ENCODE data around the gene CNBD2.
"Not testable (repeated sequence)": the region's sequence is repeated elsewhere in the genome, so short reads cannot be mapped to it uniquely, and the experiment has no call there.

The CNBD2 gene

DNA sequence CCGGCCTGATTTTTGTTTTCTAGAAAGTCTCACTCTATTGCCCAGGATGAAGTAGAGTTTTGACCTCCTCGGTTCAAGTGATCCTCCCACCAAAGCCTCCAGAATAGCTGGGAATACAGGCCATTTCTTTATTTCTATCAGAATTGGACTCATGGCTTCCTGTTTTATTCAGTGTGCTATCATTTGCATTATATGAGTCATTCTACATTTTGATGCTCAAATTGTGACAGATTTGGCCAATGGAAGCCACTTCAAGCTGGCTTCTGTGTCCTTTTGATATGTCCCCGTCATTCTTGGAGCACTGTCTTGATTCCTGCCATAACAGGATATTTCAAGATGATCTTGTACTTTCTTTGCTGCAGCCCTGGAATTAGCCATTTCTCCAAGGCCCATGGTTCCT lies 75.1 kb downstream of the CNBD2 start:
- no peak overlapping the region for H2BK120ac ChIP-seq (ENCODE audit: low read depth, low read length)
- no CpG with 5 or more reads among the region's 3 CpGs for WGBS (ENCODE audit: extremely low coverage, insufficient coverage, low lambda C conversion rate)

GRCh38 chr20:36043892-36044515 lies 75.6 kb downstream of the CNBD2 start:
- no peak overlapping the region for H3K27ac ChIP-seq (ENCODE audit: low read depth, low read length)
- peaks cover 18% of the 10 kb centered on the region for H3K79me2 ChIP-seq (ENCODE audit: control insufficient read depth, insufficient read depth, low read length)
- H3K36me3 ChIP-seq (ENCODE audit: control insufficient read depth, insufficient read depth, low read length) = no peaks in the 10 kb centered on the region
- no peak overlapping the region for H3K9ac ChIP-seq (ENCODE audit: low read length)
- no peak overlapping the region for H3K4me2 ChIP-seq (ENCODE audit: low read length)
- DNase-seq = no peak
- H3K79me1 ChIP-seq (ENCODE audit: low read length) = peaks cover 12% of the 10 kb centered on the region
- no peak overlapping the region for H4K5ac ChIP-seq (ENCODE audit: low read length)
- H2BK15ac ChIP-seq (replicated peaks; ENCODE audit: low read depth) = no peak overlapping the region
- no peak overlapping the region for H4K8ac ChIP-seq (ENCODE audit: low read depth, low read length)
- no peaks in the 10 kb centered on the region for H3K27me3 ChIP-seq (ENCODE audit: insufficient read depth, low read length, poor library complexity)
- no peak overlapping the region for H2AK5ac ChIP-seq (ENCODE audit: low read length)
- no peak overlapping the region for H3K4ac ChIP-seq (ENCODE audit: low read depth, low read length)
- no peaks in the 10 kb centered on the region for H3K4me1 ChIP-seq (ENCODE audit: control insufficient read depth, low read depth, low read length)
- WGBS (ENCODE audit: extremely low coverage, insufficient coverage, low lambda C conversion rate) = no CpG with 5 or more reads among the region's 10 CpGs
- no peak overlapping the region for H2BK5ac ChIP-seq (ENCODE audit: low read length)
- H3K4me3 ChIP-seq (ENCODE audit: low read length) = no peak overlapping the region
- H2BK120ac ChIP-seq (ENCODE audit: low read depth, low read length) = no peak overlapping the region
- H3K56ac ChIP-seq (ENCODE audit: low read length) = no peak overlapping the region
- H3K23ac ChIP-seq (ENCODE audit: low read length) = no peak overlapping the region
- H3K18ac ChIP-seq (ENCODE audit: low read length) = no peak overlapping the region

More for the DNA sequence above, 75.1 kb downstream of the CNBD2 start:
- Histone ChIP-seq H3K27me3 (ENCODE audit: insufficient read depth, low read length, poor library complexity) (no peaks in the 10 kb centered on the region), H3K4me2 (ENCODE audit: low read length) (no peak overlapping the region), H3K36me3 (ENCODE audit: control insufficient read depth, insufficient read depth, low read length) (no peaks in the 10 kb centered on the region), H3K4me1 (ENCODE audit: control insufficient read depth, low read depth, low read length) (no peaks in the 10 kb centered on the region), H3K9ac (ENCODE audit: low read length) (no peak overlapping the region), H4K8ac (ENCODE audit: low read depth, low read length) (no peak overlapping the region), H3K4me3 (ENCODE audit: low read length) (no peak overlapping the region), H3K4ac (ENCODE audit: low read depth, low read length) (no peak overlapping the region), H2AK5ac (ENCODE audit: low read length) (no peak overlapping the region), H2BK5ac (ENCODE audit: low read length) (no peak overlapping the region), H3K56ac (ENCODE audit: low read length) (no peak overlapping the region), H3K79me1 (ENCODE audit: low read length) (peaks cover 12% of the 10 kb centered on the region), H3K23ac (ENCODE audit: low read length) (no peak overlapping the region), H3K79me2 (ENCODE audit: control insufficient read depth, insufficient read depth, low read length) (peaks cover 16% of the 10 kb centered on the region), H4K5ac (ENCODE audit: low read length) (no peak overlapping the region), H3K18ac (ENCODE audit: low read length) (no peak overlapping the region), H3K27ac (ENCODE audit: low read depth, low read length) (no peak overlapping the region), H2BK15ac (replicated peaks; ENCODE audit: low read depth) (no peak overlapping the region)
- no peak for DNase-seq

GRCh38 chr20:36045373-36045714 lies 77.0 kb downstream of the CNBD2 start:
- Histone ChIP-seq H4K5ac (ENCODE audit: low read length) (no peak overlapping the region), H3K79me2 (ENCODE audit: control insufficient read depth, insufficient read depth, low read length) (peaks cover 24% of the 10 kb centered on the region), H2BK15ac (replicated peaks; ENCODE audit: low read depth) (no peak overlapping the region), H2AK5ac (ENCODE audit: low read length) (no peak overlapping the region), H3K27me3 (ENCODE audit: insufficient read depth, low read length, poor library complexity) (no peaks in the 10 kb centered on the region), H3K27ac (ENCODE audit: low read depth, low read length) (no peak overlapping the region), H3K36me3 (ENCODE audit: control insufficient read depth, insufficient read depth, low read length) (no peaks in the 10 kb centered on the region), H3K79me1 (ENCODE audit: low read length) (peaks cover 12% of the 10 kb centered on the region), H3K18ac (ENCODE audit: low read length) (no peak overlapping the region), H3K4me3 (ENCODE audit: low read length) (no peak overlapping the region), H3K4ac (ENCODE audit: low read depth, low read length) (no peak overlapping the region), H3K9ac (ENCODE audit: low read length) (no peak overlapping the region), H4K8ac (ENCODE audit: low read depth, low read length) (no peak overlapping the region), H2BK5ac (ENCODE audit: low read length) (no peak overlapping the region), H3K4me2 (ENCODE audit: low read length) (no peak overlapping the region), H3K23ac (ENCODE audit: low read length) (no peak overlapping the region), H3K4me1 (ENCODE audit: control insufficient read depth, low read depth, low read length) (no peaks in the 10 kb centered on the region), H2BK120ac (ENCODE audit: low read depth, low read length) (no peak overlapping the region), H3K56ac (ENCODE audit: low read length) (no peak overlapping the region)
- no peak for DNase-seq
- no CpG with 5 or more reads among the region's 2 CpGs for WGBS (ENCODE audit: extremely low coverage, insufficient coverage, low lambda C conversion rate)

- not testable (repeated sequence) for H2BK5ac ChIP-seq (ENCODE audit: low read length); H3K4me2 ChIP-seq (ENCODE audit: low read length); H3K9ac ChIP-seq (ENCODE audit: low read length); H3K4ac ChIP-seq (ENCODE audit: low read depth, low read length); H4K8ac ChIP-seq (ENCODE audit: low read depth, low read length); H4K5ac ChIP-seq (ENCODE audit: low read length); H3K27ac ChIP-seq (ENCODE audit: low read depth, low read length); H3K27me3 ChIP-seq (ENCODE audit: insufficient read depth, low read length, poor library complexity); H3K36me3 ChIP-seq (ENCODE audit: control insufficient read depth, insufficient read depth, low read length); H3K4me1 ChIP-seq (ENCODE audit: control insufficient read depth, low read depth, low read length); H3K18ac ChIP-seq (ENCODE audit: low read length); H2BK120ac ChIP-seq (ENCODE audit: low read depth, low read length); H3K23ac ChIP-seq (ENCODE audit: low read length); H2BK15ac ChIP-seq (replicated peaks; ENCODE audit: low read depth); H3K4me3 ChIP-seq (ENCODE audit: low read length); H2AK5ac ChIP-seq (ENCODE audit: low read length); H3K56ac ChIP-seq (ENCODE audit: low read length); DNase-seq
- peaks cover 28% of the 10 kb centered on the region for H3K79me2 ChIP-seq (ENCODE audit: control insufficient read depth, insufficient read depth, low read length)
- H3K79me1 ChIP-seq (ENCODE audit: low read length) = peaks cover 12% of the 10 kb centered on the region
- WGBS (ENCODE audit: extremely low coverage, insufficient coverage, low lambda C conversion rate) = no CpG with 5 or more reads among the region's 4 CpGs
These were observed 77.8 kb downstream of the CNBD2 start for GRCh38 chr20:36046073-36046798.

DNA sequence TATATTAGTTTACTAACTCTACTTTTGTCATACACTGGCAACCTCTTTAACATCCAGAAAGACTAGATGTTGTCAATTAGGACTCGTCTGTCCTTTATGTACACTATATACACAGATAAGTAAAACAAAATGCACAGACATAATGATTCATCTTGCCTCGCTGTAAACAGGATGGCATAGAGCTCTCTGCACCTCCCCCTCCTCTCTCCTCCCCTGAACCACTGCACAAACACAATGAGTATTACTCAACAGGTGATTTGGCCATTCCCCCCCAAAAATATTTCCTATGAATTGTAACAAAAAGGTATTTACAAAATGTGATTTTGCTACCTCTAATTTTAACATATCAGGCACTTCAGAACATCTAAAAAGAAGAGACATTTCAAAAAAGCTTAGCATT lies 81.0 kb downstream of the CNBD2 start:
- H3K4me1 ChIP-seq (ENCODE audit: control insufficient read depth, low read depth, low read length); DNase-seq; H3K23ac ChIP-seq (ENCODE audit: low read length); H4K5ac ChIP-seq (ENCODE audit: low read length); H3K27me3 ChIP-seq (ENCODE audit: insufficient read depth, low read length, poor library complexity); H2BK15ac ChIP-seq (replicated peaks; ENCODE audit: low read depth); H2AK5ac ChIP-seq (ENCODE audit: low read length); H4K8ac ChIP-seq (ENCODE audit: low read depth, low read length); H3K56ac ChIP-seq (ENCODE audit: low read length); H2BK120ac ChIP-seq (ENCODE audit: low read depth, low read length); H3K4me3 ChIP-seq (ENCODE audit: low read length); H2BK5ac ChIP-seq (ENCODE audit: low read length); H3K79me1 ChIP-seq (ENCODE audit: low read length); H3K4me2 ChIP-seq (ENCODE audit: low read length); H3K27ac ChIP-seq (ENCODE audit: low read depth, low read length); H3K18ac ChIP-seq (ENCODE audit: low read length); H3K36me3 ChIP-seq (ENCODE audit: control insufficient read depth, insufficient read depth, low read length); H3K4ac ChIP-seq (ENCODE audit: low read depth, low read length): not testable (repeated sequence)
- no CpG with 5 or more reads among the region's 2 CpGs for WGBS (ENCODE audit: extremely low coverage, insufficient coverage, low lambda C conversion rate)
- peak overlapping the region; percentile 45 for H3K9ac ChIP-seq (ENCODE audit: low read length)
- H3K79me2 ChIP-seq (ENCODE audit: control insufficient read depth, insufficient read depth, low read length) = peaks cover 28% of the 10 kb centered on the region
